Glutamatergic neuron (in vitro differentiated cells): ENCODE results near the gene CNR2. TPM values are rescaled to one million over a fixed set of nuclear protein-coding genes. Genes with fewer than 3 reads are reported as not detected.
"Not testable (repeated sequence)": the region's sequence is repeated elsewhere in the genome, so short reads cannot be mapped to it uniquely, and the experiment has no call there.

Source experiments
- DNase-seq: peaks from one replicate; pipeline ENCODE4 v3.0.0; 2022
- H3K27ac Mint-ChIP-seq: one replicate; pipeline ENCODE4 v1.8.0; 2020; ENCODE audit warnings: mild to moderate bottlenecking, mixed read lengths, inconsistent platforms; ENCODE audit not compliant: unreplicated experiment
- H3K27me3 Mint-ChIP-seq: one replicate; pipeline ENCODE4 v1.8.0; 2020; ENCODE audit warnings: mild to moderate bottlenecking, moderate library complexity, mixed read lengths, inconsistent platforms; ENCODE audit not compliant: unreplicated experiment
- H3K36me3 Mint-ChIP-seq: one replicate; pipeline ENCODE4 v1.8.0; 2020; ENCODE audit warnings: mild to moderate bottlenecking, mixed read lengths, inconsistent platforms; ENCODE audit not compliant: unreplicated experiment
- H3K4me1 Mint-ChIP-seq: one replicate; pipeline ENCODE4 v1.8.0; 2020; ENCODE audit warnings: mild to moderate bottlenecking, low read depth, mixed read lengths, inconsistent platforms; ENCODE audit not compliant: unreplicated experiment
- H3K4me3 Mint-ChIP-seq: one replicate; pipeline ENCODE4 v1.8.0; 2020; ENCODE audit warnings: mild to moderate bottlenecking, mixed read lengths, inconsistent platforms; ENCODE audit not compliant: unreplicated experiment
- H3K9me3 Mint-ChIP-seq: one replicate; pipeline ENCODE4 v1.8.0; 2020; ENCODE audit warnings: mild to moderate bottlenecking, moderate library complexity, mixed read lengths, inconsistent platforms; ENCODE audit not compliant: unreplicated experiment
- total RNA-seq: library from RNA; stranded (reverse); fragmentation: NEBNext Ultra II Directional; extraction: Animal tissue kit (Norgen Biotek cat#: 25700); gene quantifications from one replicate; pipeline ENCODE4 v1.2.1, GENCODE V29; 2021; ENCODE audit not compliant: unreplicated experiment
- TF ChIP-seq, protein P1 (sequence below): fragments of 200-600 bp; sonication (generic); IDR thresholded peaks from one replicate; pipeline ENCODE4 v1.5.0; 2021; ENCODE audit not compliant: partially characterized antibody, unreplicated experiment

The CNR2 gene
- total RNA-seq, 1 donor from 2014 or later, result not detected

DNA sequence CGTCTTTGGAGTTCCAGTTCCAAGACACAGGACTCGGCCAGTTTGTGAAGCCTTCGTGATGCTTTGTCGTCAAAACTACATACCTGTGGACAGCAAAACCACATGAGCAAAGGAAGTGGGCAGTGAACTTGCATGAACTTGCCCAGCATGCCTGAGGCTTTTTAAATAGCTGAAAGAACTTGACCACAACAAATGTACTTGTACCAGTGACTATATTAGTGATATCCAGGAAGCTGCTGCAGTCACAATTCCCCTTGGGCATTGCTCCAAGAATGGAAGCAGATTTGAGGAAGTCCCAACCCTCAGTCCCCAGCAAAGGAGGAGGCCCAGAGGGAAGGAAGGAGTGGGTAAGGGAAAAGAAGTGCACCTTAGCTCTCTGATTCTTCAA, 47.6 kb downstream of the CNR2 start:
- Mint-ChIP-seq H3K4me3 (no peak overlapping the region), H3K4me1 (no peaks in the 10 kb centered on the region), H3K9me3 (peaks cover 3% of the 10 kb centered on the region), H3K27me3 (peaks cover 8% of the 10 kb centered on the region), H3K27ac (no peak overlapping the region), H3K36me3 (no peaks in the 10 kb centered on the region)
- DNase-seq, result no peak
- TF ChIP-seq, protein P1, sequence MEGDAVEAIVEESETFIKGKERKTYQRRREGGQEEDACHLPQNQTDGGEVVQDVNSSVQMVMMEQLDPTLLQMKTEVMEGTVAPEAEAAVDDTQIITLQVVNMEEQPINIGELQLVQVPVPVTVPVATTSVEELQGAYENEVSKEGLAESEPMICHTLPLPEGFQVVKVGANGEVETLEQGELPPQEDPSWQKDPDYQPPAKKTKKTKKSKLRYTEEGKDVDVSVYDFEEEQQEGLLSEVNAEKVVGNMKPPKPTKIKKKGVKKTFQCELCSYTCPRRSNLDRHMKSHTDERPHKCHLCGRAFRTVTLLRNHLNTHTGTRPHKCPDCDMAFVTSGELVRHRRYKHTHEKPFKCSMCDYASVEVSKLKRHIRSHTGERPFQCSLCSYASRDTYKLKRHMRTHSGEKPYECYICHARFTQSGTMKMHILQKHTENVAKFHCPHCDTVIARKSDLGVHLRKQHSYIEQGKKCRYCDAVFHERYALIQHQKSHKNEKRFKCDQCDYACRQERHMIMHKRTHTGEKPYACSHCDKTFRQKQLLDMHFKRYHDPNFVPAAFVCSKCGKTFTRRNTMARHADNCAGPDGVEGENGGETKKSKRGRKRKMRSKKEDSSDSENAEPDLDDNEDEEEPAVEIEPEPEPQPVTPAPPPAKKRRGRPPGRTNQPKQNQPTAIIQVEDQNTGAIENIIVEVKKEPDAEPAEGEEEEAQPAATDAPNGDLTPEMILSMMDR, result no peak

DNA sequence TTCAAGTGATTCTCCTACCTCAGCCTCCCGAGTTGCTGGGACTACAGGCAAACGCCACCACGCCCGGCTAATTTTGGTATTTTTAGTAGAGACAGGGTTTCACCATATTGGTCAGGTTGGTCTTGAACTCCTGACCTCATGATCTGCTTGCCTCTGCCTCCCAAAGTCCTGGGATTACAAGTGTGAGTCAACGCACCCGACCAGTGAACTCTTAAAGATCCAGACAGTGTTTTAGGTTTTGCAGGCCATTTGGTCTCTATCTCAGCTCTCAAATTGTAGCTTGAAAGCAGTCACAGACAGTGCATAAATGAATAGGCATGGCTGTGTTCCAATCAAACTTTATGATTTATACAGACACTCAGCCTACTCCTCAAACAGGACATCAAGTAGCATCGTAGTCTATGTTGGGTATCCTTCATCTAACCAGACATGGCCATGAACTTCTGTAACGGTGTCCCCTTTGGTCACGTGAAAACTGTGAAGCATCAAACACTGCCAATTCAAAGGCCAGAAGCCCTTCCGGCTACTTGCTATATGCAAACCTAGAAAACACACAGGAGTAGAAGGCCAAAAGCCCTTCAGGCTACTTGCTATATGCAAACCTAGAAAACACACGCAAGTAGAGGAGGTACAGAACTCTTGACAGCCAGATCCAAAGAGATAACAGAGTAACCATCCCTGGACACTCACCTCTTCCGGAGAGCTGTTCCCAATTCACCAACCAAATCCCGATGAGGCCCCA, 48.2 kb downstream of the CNR2 start:
- Mint-ChIP-seq H3K27ac (no peak overlapping the region), H3K4me1 (no peaks in the 10 kb centered on the region), H3K36me3 (no peaks in the 10 kb centered on the region), H3K27me3 (peaks cover 8% of the 10 kb centered on the region), H3K9me3 (peaks cover 3% of the 10 kb centered on the region), H3K4me3 (no peak overlapping the region)
- DNase-seq, result no peak
- TF ChIP-seq, protein P1, result no peak

DNA sequence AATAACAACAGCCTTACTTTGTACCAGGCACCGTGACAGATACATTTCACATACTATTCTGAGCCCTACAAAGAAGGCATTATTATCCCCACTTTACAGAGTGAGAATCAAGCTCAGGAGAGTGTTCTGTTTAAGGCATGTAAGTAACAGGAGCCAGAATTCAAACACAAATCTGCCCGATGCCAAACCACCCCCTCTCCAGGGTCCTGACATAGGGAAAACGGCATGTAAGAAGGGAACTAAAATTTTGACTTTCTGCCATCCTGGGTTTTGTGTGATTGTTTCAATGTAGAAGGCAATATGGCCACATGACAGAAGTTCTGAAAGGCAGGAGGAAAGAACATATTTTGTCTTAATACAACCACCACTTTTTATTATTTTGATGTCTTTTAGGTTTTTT, 50.5 kb downstream of the CNR2 start:
- H3K27me3 Mint-ChIP-seq, result peaks cover 2% of the 10 kb centered on the region
- TF ChIP-seq, protein P1, result no peak
- no peaks in the 10 kb centered on the region for H3K4me1 Mint-ChIP-seq
- DNase-seq, result no peak
- no peaks in the 10 kb centered on the region for H3K36me3 Mint-ChIP-seq
- H3K9me3 Mint-ChIP-seq, result no peaks in the 10 kb centered on the region
- no peak overlapping the region for H3K27ac Mint-ChIP-seq
- H3K4me3 Mint-ChIP-seq, result no peak overlapping the region

DNA sequence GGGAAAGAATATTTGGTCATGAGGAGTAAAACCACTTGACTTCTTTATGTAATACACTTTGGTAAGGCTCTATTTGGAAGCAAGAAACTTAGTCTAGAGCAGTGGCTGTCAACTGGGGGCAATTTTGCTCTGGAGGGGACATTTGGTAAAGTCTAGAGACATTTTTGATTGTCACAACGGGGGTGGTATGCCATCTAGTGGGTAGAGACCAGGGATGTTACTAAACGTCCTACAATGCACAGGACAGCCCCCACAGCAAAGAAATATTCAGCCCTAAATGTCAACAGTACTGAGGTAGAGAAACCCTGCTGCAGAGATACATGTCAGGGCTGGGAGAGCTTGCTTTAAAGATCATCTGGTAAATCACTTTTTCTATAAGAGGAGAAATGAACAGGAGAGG, 58.6 kb downstream of the CNR2 start:
- no peak for DNase-seq
- TF ChIP-seq, protein P1, result no peak
- H3K27ac Mint-ChIP-seq, result peak overlapping the region; percentile 76
- H3K27me3 Mint-ChIP-seq, result no peaks in the 10 kb centered on the region
- no peak overlapping the region for H3K4me3 Mint-ChIP-seq
- no peaks in the 10 kb centered on the region for H3K4me1 Mint-ChIP-seq
- peaks cover 6% of the 10 kb centered on the region for H3K36me3 Mint-ChIP-seq
- H3K9me3 Mint-ChIP-seq, result peaks cover 5% of the 10 kb centered on the region

DNA sequence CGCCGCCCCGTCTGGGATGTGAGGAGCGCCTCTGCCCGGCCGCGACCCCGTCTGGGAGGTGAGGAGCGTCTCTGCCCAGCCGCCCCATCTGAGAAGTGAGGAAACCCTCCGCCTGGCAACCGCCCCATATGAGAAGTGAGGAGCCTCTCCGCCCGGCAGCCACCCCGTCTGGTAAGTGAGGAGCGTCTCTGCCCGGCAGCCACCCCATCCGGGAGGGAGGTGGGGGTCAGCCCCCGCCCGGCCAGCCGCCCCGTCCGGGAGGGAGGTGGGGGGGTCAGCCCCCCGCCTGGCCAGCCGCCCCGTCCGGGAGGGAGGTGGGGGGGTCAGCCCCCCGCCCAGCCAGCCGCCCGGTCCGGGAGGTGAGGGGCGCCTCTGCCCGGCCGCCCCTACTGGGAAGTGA, 60.0 kb downstream of the CNR2 start:
- not testable (repeated sequence) for H3K9me3 Mint-ChIP-seq, DNase-seq, H3K4me1 Mint-ChIP-seq, H3K27me3 Mint-ChIP-seq, H3K27ac Mint-ChIP-seq, H3K4me3 Mint-ChIP-seq
- H3K36me3 Mint-ChIP-seq, result peaks cover 11% of the 10 kb centered on the region

DNA sequence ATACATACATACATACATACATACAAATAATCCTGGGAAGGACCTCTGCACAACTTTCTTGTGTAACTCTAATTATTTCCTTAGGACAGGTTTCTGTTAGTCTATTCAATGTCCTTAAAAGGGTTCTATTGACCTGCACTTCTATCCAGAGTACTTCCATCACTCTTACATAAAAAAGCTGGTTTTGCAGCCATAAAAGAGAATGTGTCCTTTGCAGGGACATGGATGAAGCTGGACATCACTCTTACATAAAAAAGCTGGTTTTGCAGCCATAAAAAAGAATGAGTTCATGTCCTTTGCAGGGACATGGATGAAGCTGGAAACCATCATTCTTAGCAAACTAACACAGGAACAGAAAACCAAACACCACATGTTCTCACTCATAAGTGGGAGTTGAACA, 61.8 kb downstream of the CNR2 start:
- H3K4me1 Mint-ChIP-seq, H3K27me3 Mint-ChIP-seq: not testable (repeated sequence)

More for the DNA sequence above, 61.8 kb downstream of the CNR2 start:
- Mint-ChIP-seq H3K36me3 (peaks cover 22% of the 10 kb centered on the region), H3K27ac (peak overlapping the region; percentile 43)
- not testable (repeated sequence) for H3K9me3 Mint-ChIP-seq, DNase-seq, H3K4me3 Mint-ChIP-seq
